Measurements from ENCODE around the gene MLH3.
"Not testable (repeated sequence)": the region's sequence is repeated elsewhere in the genome, so short reads cannot be mapped to it uniquely, and the experiment has no call there.

The MLH3 gene

GRCh38 chr14:75050852-75051555 is at the start of gene MLH3:
MLH3 (minus strand) TSS chr14:75051467; CDS start chr14:75049655, 1,812 bp downstream.
- peak; percentile 74 for DNase-seq (ENCODE audit: low read depth)

GRCh38 chr14:75098682-75099081 is 47.4 kb upstream of the MLH3 start:
- no peak for DNase-seq (ENCODE audit: low read depth)

- DNase-seq (ENCODE audit: low read depth): no peak
Measured at GRCh38 chr14:75098212-75098611, 46.9 kb upstream of the MLH3 start.

- no peak for DNase-seq (ENCODE audit: low read depth)
Measured at GRCh38 chr14:75096959-75097358, 45.7 kb upstream of the MLH3 start.

- no peak for DNase-seq (ENCODE audit: low read depth)
Measured at GRCh38 chr14:75095690-75096089, 44.4 kb upstream of the MLH3 start.

GRCh38 chr14:75094896-75095295 is 43.6 kb upstream of the MLH3 start:
- DNase-seq (ENCODE audit: low read depth): no peak

- DNase-seq (ENCODE audit: low read depth): no peak
Measured at GRCh38 chr14:75092698-75093097, 41.4 kb upstream of the MLH3 start.

GRCh38 chr14:75091251-75091650 is 40.0 kb upstream of the MLH3 start:
- DNase-seq (ENCODE audit: low read depth): no peak

GRCh38 chr14:75090353-75090752 is 39.1 kb upstream of the MLH3 start:
- DNase-seq (ENCODE audit: low read depth): no peak

GRCh38 chr14:75088566-75089373 is 37.5 kb upstream of the MLH3 start:
- DNase-seq (ENCODE audit: low read depth): no peak

GRCh38 chr14:75088153-75088552 is 36.9 kb upstream of the MLH3 start:
- no peak for DNase-seq (ENCODE audit: low read depth)

- DNase-seq (ENCODE audit: low read depth): no peak
Measured at GRCh38 chr14:75084513-75084912, 33.2 kb upstream of the MLH3 start.

GRCh38 chr14:75083271-75083670 is 32.0 kb upstream of the MLH3 start:
- no peak for DNase-seq (ENCODE audit: low read depth)

- DNase-seq (ENCODE audit: low read depth): no peak
Measured at GRCh38 chr14:75081660-75082229, 30.5 kb upstream of the MLH3 start.

- DNase-seq (ENCODE audit: low read depth): no peak
Measured at GRCh38 chr14:75079521-75079920, 28.3 kb upstream of the MLH3 start.

GRCh38 chr14:75077794-75078193 is 26.5 kb upstream of the MLH3 start:
- no peak for DNase-seq (ENCODE audit: low read depth)

GRCh38 chr14:75070383-75070782 is 19.1 kb upstream of the MLH3 start:
- DNase-seq (ENCODE audit: low read depth): no peak

GRCh38 chr14:75069811-75070145 is 18.5 kb upstream of the MLH3 start:
- no peak for DNase-seq (ENCODE audit: low read depth)

GRCh38 chr14:75069121-75069810 is 18.0 kb upstream of the MLH3 start, which contains the start of gene ZC2HC1C:
ZC2HC1C (plus strand) TSS chr14:75069641; CDS start chr14:75070574, 933 bp downstream.
- DNase-seq (ENCODE audit: low read depth): peak; percentile 69

GRCh38 chr14:75068294-75069120 is 17.2 kb upstream of the MLH3 start:
- DNase-seq (ENCODE audit: low read depth): no peak

GRCh38 chr14:75067765-75068164 is 16.5 kb upstream of the MLH3 start:
- DNase-seq (ENCODE audit: low read depth): not testable (repeated sequence)

- DNase-seq (ENCODE audit: low read depth): no peak
Measured at GRCh38 chr14:75067212-75067611, 15.9 kb upstream of the MLH3 start.

Measured in activated T-cell treated with anti-CD3 and anti-CD28 coated beads for 48 hours (primary cell).